Umbilical cord (tissue), 2 donors: Measurements from ENCODE around the gene PIP5KL1. TPM values are rescaled to one million over a fixed set of nuclear protein-coding genes. Genes with fewer than 3 reads are reported as not detected.

ENCODE experiments used
- DNase-seq: peaks from one replicate; pipeline ENCODE4 v3.0.0-alpha.2; 2015; ENCODE audit warnings: low spot score
- total RNA-seq: library from RNA; depleted of rRNA; stranded (reverse); fragments of >200 nt; gene quantifications from one replicate; pipeline ENCODE4 v1.2.3, GENCODE V29; 2014; ENCODE audit warnings: low replicate concordance; ENCODE audit not compliant: insufficient read depth

PIP5KL1 gene
- total RNA-seq, 1 donor from 2014 or later, result 1.4 TPM

DNA sequence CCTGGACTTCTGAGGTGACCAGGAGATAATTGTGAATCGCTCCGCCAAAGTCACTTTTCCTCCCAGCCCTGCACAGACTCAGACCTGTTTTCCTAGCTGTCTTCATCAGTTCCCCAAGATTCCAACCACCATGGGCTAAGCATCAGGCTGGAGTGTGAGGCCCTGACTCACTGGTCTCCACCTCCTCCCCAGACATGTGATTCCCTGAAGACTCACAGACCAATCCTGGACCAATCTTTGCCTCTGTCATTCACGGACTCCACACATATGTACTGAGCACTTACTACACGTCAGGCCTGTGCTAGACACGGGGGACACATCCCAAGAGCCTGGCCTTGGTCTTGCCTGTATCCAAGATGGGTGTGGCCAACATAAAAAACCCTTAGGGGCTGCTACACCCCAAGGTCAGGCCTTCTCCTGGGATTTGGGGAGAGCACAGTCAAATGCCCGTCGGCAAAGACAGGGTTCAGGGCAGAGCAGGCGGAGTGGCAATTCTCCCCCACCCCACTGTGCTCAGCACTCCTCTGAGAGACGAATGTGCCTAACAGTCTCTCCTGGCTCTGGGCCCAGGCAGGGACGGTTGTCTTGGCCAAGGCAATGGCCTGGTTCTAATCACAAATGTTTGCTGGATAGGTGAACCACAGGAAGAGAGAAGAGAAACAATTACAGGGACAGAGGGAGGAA lies 38.3 kb upstream of the PIP5KL1 start:
- DNase-seq, result peak; percentile 94

DNA sequence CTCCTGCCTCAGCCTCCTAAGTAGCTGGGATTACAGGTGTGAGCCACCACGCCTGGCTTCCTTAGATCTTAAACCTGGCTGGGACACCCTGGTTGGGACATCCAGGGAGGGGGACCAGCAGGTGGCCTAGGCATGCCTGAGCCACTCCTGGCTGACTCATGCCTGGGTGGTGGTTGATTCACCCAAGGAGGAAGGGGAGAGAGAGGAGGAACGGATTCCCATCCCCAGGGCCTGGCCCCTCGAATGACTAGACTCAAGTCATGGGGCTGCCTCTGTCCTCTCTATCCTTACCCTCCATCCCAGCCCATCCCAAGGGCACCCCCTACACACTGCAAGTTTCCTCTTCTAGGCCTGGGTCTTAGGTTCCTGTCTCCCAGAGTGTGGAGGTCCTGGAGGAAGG lies 37.5 kb upstream of the PIP5KL1 start:
- DNase-seq, result no peak

DNA sequence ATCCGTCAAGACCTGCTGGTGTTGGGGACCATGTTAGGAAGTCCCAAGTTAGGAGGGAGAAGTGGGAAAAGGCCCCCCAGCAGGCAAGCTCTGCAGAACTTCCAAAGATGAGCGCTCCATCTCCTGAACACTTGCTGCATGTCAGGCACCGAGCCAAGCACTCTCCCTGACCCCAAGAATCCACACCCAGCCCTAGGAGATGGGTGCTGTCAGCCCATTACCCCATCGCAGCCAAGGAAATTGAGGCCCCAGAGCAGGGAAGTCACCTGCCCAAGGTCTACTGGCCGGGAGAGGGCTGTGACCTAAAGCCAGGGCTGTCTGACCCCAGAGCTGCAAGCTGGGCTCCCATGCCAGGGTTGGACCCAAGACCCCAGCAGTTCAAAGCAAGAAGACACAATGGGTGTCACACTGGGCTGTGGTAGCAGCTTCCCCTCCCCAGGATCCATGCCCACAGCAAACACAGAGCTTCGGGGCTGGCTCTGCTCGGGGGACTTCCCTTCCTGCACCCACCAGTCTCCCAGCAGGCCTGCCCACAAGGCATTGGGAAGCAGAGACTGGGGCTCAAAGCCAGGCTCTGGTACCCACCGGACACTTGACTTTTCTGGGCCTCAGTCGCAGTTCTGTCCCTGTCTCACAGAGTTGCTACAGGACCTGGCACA lies 36.7 kb upstream of the PIP5KL1 start:
- DNase-seq, result no peak

DNA sequence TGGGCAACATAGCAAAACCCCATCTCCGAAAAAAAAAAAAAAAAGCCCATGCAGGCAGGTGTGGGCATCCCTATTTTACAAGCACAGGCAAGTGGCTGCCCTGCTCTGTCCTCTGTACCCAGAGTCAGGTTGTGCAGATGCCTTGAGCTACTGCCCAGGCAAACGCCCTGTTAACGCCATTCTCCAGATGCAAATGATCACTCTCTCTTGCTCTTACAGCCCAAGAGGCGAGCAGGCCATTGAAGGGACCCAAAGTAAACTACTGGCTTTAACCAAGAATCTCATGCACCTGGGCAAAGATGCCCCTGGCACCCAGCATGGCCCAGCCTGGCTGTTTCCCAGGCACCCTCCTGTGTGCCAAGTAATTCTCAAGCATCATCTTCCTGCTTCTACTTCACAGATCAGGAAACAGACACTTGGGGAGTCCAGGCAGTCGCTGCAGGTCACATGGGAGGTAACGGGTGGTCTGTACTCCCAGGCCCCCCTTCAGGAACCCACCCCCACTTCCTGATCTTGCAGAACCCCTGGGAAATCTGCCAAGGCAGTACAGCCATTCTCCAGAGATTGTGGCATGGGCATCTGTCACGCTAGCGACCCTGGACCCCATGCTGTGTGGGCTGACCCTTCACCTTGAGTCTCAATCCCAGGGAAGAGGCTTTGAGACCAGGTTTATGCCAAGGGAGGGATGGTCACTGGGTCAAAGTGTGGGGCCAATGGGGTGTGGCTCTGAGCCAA lies 36.0 kb upstream of the PIP5KL1 start:
- DNase-seq, result no peak

DNA sequence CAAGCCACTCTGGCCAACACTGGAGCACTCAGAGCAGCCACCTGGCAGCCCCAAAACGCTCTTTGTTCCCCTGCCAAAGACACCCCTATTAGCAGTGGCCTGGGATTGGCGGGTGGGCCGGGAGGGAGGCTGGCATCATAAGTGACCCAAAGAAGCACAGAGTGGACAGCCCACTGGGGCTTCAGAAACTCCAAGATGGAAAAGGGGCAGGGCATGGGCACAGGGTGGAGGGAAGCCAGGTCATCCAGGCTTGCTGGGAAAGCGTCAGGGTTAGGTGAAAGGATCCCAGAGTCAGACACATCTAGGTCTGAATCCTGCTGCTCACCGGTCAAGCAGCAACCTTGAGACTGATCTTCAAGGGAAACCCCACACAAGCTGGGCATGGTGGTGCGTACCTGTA lies 35.4 kb upstream of the PIP5KL1 start:
- no peak for DNase-seq

DNA sequence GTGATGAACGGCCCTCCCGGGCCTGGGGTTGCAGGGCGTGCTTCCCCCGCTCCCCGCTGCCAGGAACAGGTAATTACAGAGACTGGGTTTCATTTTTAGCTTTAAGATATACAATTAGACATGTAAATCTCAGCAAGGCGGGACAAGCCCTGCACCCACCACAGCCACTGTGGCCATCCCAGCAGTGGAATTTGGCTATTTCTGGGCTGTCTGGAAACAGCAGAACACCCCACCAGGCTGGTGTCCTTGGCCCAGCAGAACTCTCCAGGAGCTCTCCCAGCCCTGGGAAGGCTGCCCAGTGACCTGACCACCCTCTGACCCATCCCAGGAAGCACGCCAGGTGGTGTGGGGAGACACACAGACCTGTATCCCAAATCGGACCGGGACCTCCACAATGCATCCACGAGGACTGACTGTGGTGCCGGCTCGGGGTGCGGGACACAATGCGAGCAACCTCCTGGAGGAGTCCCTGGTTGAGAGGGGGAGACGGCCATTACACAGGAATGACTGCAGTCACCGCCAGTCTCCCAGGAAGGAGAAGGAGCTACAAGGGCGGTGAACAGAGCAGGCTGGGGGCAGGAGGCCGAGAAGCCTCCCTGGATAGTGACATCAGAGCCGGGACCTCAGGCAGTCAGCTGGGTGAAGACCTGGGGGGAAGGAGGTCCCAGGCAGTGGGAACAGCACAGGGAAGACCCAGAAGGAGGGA lies 32.9 kb upstream of the PIP5KL1 start:
- DNase-seq, result no peak

DNA sequence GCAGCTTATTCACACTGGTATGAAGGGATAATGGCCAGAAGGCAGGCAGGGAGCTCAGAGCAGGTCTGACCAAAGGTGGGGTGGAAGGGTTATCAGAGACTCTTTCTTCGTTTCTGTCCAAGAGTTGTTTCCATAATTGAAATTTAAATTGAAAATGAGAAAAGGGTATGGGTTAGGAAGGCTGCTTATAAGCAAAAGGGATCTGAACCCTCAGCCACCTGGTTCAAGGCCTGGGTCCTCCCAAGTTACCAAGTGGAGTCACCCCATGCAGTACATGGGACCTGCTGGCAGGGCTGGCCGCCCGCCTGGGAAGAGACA lies 32.4 kb upstream of the PIP5KL1 start:
- DNase-seq, result no peak

DNA sequence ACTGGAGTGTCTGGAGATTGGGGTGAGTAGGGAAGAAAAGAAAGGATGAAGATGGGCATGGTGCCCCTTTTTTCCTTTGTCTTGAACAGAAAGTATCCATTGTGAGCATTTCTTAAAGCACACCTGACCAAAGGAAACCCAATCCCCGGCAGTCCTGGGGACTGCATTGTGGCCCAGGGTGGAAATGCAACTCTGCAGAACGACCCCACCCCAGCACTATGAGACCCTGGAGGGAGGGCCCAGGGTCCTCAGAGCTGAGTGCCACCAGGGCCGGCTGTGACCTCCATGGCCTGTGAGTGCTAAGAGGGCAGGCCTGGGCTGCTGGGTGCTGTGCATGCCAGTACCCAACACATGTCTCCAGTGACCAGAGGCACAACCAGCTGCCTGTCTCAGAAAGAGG lies 31.7 kb upstream of the PIP5KL1 start:
- no peak for DNase-seq

DNA sequence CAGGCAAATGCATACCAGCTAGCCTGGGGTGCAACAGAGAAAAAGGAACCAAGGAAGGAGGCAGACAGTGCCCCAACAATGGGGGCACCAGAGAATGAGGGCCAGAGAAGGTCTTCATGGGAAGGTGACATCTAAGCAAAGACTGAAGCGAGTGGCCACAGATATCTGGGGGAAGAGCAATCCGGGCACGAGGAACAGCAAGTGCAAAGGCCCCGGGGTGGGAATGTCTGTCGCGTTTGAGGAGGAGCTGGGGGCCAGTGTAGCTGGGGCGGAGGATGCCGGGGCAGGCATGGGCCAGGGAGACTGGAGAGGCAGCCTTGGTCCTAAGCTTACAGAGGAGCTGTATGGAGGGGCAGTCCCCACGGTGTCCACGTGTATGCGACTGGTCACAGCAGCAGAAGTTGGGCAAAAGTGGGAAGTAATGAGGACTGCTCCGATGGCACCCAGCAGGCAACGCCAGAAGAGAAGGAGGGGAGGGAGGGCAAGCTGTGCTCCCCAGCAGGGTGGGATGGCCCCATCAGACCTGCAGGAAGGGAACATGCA lies 31.1 kb upstream of the PIP5KL1 start:
- no peak for DNase-seq

DNA sequence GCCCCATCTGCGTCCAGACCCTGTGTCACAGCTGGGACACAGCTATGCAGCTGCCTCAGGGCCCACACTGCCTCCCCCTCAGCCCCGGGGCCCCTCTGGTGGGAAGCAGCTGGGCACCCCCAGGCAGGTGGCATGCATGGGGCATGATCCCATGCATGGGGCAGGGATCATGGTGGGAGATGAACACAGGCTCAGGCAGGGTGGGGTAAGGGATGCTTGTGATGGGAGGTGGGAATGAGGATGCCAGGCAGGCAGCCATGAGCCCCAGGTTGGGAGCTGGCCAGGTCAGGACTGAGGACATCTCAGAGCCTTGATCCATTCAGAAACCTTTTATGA lies 30.5 kb upstream of the PIP5KL1 start:
- no peak for DNase-seq

DNA sequence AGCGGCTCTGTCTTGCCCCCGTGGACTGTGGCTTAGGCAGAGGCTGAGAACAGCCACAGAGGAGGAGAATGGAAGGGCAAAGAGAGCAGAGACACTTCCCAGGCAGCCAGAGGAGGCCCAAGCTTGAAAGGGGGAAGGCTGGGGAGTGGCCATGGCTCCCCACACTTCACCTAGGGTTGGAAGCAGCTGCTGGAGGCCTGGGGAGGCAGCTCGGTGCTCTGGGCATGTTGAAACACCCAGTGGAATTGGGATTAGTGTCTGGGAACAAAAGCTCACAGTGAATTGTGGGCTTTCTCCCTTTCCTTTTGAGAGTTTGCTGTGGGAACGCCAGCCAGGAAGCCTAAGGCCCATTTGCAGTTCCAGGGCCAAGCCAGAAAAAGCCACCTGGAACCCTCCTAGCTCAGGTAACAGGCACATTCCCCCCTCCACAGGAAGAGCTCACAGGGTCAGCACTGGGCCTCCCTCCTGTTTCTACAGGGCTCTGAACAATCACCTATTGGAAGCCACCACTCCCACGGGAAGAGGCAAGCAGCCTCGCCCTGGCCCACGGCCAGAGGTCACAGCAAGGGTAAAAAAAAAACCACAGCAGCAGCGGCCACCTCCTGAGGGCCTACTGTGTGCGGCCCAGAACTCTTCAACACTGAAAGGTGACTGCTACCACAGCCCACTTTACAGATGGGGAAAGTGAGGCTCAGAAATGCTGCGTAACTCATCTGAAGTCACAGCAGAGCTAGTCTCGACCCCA lies 30.0 kb upstream of the PIP5KL1 start:
- peak; percentile 85 for DNase-seq

DNA sequence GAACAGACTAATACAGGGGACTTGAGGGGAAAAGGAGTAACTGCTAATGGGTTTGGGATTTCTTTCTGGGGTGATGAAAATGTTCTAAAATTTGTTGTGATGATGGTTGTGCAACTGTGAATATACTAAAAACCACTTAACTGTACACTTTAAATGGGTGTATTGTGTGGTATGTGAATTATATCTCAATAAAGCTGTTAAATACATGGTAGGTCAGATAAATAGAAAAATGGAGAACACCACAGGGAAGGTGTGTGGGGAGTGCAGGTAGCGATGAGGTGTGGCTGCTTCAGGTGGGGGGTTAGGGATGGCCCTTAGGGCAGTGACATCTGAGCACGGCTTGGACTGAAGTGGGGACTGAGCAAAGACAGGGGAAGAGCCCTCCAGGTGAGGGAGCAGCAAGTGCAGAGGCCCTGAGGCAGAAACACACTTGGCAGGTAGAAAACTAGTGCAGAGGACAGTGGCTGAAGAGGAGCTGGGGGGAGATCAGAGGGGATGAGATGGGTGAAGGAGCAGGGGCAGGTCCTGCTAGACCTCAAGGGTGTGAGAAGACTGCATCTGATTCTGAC lies 29.3 kb upstream of the PIP5KL1 start:
- no peak for DNase-seq

DNA sequence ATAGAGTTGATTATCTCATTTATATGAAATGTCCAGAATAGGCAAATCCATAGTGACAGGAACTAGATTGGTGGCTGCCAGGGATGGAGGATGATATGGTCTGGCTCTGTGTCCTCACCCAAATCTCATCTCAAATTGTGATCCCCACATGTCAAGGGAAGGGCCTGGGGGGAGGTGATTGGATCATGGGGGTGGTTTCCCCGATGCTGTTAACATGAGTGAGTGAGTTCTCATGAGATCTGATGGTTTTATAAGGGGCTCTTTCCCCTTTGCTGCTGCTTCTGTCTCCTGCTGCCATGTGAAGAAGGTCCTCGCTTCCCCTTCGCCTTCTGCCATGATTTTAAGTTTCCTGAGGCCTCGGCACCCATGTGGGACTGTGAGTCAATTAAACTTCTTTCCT lies 28.8 kb upstream of the PIP5KL1 start:
- DNase-seq, result no peak

DNA sequence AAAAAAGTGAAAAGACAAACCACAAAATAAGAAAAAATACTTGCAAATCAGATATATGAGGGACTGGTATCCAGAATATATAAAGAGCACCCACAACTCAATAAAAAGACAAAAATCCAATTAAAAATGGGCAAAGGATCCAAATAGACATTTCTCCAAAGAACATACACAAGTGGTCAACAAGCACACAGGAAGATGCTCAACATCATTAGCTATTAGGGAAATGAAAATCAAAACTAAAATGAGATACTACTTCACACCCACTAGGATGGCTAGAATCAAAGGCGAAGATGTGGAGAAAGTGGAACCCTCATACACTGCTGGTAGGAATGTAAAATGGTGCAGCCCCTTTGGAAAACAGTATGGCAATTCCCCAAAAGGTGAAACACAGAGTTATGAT lies 28.2 kb upstream of the PIP5KL1 start:
- DNase-seq, result no peak

DNA sequence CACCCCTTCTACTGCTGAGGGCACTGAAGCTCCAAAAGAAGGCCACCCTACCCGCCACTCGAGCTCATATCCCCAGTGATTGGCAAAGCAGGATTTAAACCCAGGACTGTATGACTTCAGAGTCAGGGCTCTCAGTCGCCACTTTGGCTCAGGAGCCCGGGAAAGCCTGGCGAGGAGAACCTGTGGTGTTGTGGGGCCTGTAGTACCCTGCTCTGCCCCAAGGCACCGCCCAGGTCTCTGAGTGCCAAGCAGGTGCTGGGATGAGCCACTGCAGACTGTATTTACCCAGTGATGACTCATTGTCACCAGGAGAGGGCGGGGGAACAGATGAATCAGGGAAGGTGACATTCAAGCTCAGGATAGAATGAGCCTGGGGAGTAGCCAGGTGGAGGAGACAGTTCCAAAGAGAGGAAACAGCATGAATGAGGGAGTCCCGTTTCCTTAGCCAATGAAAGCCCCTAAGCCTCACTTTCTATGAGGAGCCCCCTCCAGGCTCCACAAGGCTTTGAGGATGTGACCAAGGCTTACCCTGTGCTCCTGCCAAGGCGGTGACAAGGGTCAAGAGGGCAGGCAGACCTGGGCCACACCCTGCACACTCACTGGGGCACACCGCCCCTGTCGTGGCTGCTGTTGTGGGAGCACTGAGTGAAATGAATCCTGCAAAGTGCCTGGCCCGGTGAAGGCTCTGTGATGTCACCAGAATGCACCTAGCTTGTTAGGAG lies 24.9 kb upstream of the PIP5KL1 start:
- DNase-seq, result no peak

DNA sequence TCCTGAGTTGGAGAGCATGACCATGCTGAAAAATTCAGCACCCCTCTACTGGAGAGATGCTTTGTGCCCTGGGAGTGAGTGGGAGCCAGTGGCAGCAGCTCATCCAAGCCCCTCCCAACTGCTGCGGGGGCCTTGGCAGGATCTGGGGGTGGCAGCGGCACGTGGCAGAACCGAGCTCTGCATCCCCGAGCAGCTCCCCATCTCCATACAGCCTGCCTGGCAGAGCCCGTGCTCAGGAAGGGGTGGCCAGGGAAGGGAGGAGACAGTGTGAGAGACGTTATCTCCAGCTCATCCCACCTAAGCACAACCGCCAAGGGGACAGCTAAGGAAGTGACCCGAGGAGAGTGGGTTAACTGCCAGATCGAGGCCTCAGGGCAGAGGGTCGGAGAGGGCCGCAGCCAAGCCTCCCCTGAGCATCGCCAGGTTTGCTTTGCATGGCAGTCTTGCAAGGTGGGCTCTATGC lies 24.3 kb upstream of the PIP5KL1 start:
- no peak for DNase-seq

DNA sequence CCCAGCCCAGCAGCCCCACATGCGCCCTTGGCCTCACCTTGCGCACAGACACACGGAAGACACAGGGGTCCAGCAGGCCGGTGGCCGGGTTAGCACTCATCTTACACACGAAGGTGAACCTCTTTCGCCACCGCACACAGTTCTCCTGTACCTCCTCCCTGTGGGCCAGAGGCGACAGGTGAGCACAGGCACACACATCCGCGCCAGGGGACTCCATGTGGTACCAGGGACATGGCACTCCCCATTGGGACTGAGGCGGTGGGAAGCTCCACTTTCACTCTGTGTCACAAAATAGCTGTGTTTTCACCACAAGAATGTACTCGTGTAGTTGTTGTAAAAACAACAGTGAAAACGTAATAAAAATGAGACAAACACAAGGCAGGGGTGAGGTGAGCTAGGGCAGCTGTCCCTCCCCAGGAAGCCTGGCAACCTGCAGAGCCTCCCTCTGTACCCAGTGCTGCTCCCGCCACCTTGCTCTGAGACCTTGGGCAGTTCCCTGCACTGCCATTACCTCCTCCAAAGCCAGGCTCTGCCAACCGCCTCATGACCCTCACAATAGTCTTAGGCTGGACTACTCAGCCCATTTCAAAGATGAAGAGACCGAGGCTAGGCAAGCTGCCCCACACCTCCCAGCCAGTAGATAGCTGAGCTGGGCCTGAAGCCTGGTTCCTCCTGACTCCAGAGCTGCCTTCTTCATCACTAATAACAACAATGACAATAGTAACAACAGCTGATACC lies 23.4 kb upstream of the PIP5KL1 start:
- DNase-seq, result no peak

DNA sequence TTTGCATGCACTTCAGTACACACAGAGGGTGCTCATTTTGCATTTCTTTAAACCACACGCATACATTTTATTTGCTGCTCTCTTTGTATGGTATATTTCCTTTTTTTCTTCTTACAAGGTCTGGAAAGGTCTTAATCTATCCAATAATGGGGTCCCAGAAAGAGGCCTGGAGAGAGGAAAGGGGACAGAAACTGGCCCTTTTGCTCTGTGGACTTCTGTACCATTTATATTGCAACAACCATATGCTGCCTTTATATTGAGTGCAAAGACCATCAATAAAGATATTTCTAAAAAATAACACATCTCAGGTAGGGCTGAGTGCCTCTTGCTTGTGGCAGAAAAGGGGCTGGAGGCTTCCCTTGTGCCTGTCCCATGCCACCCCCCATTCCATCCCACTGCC lies 22.6 kb upstream of the PIP5KL1 start:
- DNase-seq, result no peak

DNA sequence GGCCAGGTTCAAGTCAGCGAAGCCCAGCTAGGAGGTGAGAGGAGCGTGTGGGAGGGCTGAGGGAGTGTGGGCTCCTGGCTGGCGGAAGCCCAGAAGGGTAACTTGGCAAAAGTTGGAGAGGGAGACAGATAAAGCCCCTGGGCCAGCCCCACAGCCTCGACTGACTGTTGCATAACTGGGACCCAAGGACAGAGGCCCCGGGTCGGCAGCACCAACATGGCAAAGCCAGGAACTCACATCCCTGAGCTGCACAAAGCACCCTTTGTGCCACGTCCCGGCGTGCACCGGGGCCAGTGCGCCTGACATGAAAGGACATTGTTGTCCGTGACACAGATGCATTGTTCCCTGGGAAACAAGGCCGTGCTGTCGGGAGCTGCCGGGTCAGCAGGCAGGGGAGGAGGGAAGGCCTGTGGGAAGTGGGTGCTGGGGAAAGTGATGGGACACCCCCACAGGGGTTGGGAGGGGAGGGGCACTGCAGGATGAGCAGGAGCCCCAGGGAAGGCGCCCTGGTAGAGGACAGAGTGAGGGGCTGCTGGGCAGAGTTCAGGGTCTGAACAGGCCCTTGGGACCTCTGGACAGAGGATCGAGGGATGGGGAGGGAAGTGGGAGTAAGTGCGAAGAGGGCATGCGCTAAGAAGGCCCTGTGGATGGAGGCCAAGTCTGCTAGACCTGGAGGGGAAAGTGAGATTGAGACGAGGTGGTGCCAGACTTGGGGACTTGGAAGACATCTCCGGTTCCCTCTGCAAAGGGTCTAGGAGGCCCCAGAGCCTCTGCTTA lies 20.1 kb upstream of the PIP5KL1 start:
- DNase-seq, result no peak
